8988T (cell line): ENCODE measurements around the gene GET4.
A peak's percentile ranks its signal among the peaks of the same experiment; 100 is the strongest.
"Not testable (repeated sequence)": the region's sequence is repeated elsewhere in the genome, so short reads cannot be mapped to it uniquely, and the experiment has no call there.

ENCODE experiments used
- DNase-seq: peaks from one replicate; pipeline ENCODE4 v3.0.0; 2011

GET4 gene

DNA sequence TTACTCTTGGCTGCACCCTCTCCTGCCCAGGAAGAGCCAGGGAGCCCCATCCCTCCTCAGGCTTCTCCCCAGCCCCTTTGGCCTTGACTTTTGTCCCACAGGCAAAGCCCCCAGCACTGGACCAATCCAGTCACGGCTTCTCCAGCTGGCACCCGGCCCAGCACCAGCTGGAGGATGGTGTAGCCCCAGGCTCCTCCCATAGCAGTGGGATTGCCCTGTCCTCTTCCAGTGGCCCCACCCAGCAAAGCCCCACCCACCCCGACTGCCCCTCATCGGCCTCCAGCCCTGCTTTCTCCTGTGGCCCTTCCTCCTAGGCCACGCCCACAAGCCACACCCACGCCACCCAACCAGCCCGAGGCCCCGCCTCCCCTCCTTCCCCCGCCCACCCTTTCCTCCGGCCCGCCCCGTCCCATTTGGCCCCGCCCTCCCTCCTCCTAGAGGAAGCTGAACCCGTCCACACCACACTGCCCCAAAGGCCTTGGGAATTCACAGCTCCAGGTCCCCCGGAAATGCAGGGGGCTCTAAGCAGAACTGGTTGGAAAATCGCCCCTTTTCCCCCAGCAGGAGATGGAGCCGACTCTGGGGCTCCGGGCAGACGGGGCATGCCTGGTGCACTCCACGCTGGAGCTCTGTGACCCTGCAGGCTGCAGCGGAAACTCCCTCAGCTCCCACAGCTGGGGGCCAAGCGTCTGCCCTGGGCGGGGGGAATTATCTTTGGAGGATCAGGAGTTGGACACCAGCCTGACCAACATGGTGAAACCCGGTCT is 25.2 kb downstream of the GET4 start:
- DNase-seq: peak; percentile 92

DNA sequence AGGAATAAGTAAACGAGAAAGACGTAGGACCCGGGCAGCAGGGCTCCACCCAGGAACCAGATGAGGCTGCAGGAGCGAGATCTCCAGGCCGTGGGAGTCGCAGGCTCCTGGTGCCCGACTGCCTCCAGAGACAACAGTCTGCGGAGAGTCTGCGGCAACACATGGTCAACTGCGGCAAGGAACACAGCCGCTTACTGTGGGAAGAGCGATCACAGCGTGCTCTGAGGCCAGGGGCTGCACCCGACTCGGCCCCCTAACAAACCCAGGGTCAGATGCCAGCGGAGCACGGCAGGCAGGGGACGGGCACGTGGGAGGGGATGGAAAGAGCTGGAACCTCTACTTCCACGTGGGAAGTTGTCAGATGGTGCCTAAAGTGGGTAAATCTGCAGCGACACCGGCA is 26.6 kb downstream of the GET4 start:
- no peak for DNase-seq

DNA sequence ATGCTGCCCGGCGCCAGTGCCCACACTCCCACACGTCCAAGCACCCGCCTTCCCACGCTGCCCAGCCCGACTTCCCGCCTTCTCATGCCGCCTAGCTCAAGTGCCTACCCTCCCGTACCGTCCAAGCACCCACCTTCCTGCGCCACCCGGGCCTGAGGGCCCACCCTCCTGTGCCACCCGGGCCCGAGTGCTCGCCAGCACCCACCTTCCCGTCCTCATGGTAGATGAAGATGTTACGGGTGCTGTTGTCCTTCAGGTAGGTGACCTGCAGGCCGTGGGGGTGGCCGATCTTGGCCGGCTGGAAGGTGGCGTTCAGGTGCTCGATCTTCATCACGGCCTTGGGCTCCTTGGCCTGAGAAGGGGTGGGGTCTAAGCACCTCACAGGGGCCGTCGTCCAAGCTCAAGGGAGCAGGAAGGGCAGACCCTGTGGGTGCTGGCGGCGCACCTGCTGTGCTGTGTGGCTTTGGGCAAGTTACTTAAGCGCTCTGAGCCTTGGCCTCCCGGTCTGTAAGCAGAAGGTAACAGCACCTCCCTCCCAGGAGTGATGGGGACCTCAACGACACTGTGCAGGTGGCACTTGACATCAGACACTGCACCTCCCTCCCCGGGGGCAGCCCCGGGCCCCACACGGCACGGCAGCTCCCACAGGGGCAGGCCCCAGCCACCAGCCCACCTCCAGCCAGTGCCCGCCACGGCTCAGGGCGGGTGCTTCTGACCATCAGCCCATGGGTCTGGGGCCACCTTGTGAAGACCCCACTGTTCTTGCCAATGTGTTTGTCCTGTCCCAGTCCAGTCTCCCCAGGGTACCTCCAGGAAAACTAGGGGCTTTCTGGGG is 27.8 kb downstream of the GET4 start:
- DNase-seq: no peak

DNA sequence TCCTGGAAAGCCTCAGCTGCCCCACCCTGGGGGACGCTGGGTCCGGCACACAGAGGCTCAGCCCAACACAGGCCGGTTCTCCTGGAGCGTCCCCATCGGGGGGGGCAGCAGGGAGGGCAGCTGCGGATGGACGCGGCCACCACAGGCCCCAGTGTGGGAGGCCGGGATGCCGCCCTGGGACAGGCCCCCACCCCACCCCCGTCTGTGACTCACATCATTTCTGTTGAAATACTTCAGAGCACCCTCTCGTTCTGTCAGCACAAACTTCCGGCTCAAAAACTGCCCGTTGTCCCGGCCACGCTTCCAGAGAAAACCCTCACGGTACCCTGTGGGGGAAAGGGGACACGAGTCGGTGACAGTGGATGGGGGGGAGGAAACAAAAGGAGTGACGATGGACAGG is 28.5 kb downstream of the GET4 start:
- no peak for DNase-seq

DNA sequence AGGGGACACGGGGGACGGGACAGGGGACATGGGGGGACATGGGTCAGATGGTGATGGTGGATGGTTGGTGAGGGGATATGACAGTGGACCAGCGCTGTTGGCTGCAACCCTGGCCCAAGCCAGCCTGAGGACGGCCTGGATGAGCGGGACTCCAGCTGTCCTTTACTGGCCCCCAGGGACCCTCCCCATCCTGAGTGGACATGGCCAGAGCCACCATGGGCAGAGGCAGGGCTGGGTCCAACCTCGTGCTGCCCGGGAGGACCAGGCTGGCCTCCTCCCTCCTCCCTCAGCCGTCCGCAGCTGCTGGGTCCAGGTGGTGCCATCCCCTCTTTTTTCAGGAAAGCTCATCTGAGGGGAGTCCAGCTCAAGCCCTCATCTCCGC is 30.4 kb downstream of the GET4 start:
- no peak for DNase-seq

GRCh38 chr7:907158-907980 is 31.0 kb downstream of the GET4 start:
- no peak for DNase-seq

DNA sequence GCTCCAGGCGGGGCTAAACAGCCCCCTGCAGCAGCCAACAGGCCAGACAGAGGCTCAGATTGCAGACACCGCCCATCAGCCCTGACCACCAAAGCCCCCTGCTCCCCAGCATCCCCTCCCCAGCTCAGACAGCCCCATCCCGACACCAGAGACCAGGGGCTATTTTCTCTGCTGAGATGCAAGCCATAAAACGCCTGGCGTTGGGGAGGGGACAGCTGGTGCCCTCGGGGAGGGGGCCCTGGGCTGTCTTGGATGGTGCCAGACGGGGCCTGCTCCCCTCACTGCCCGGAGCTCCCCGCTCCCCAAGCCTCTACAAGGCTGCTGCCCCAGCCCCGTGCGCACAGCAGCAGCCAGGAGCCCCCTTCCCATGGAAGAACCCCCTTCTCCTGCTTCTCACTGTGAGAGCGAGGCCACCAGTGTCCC is 31.8 kb downstream of the GET4 start:
- no peak for DNase-seq

DNA sequence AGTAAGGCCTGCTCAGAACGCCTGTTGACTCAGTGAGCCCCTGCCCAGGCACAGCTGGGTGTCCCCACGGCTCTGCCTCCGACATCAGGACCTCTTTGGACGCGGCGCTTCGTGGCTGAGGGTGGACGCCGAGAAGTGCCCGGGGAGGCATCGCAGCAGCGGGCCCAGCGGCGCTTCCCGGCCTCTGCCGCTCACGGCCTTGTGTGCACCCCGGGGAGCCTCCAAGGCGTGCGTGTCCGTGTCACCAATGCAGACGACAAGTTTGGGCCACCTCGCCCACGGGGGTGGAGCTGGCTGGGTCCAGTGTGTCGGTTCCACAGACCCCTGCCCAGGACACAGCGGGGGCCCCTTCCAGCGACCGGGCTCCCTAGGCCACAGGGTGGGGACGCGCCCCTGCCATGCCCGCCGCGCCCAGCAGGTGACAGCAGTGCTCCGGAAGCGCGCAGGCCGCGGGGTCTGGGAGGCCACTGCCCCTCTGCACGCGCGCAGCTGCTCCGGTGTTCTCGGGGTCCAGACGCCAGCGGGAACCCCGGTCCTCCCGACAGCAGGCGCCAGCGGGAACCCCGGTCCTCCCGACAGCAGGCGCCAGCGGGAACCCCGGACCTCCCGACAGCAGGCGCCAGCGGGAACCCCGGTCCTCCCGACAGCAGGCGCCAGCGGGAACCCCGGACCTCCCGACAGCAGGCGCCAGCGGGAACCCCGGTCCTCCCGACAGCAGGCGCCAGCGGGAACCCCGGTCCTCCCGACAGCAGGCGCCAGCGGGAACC is 32.4 kb downstream of the GET4 start:
- not testable (repeated sequence) for DNase-seq

GRCh38 chr7:909358-910329 is 33.3 kb downstream of the GET4 start:
- DNase-seq: no peak

DNA sequence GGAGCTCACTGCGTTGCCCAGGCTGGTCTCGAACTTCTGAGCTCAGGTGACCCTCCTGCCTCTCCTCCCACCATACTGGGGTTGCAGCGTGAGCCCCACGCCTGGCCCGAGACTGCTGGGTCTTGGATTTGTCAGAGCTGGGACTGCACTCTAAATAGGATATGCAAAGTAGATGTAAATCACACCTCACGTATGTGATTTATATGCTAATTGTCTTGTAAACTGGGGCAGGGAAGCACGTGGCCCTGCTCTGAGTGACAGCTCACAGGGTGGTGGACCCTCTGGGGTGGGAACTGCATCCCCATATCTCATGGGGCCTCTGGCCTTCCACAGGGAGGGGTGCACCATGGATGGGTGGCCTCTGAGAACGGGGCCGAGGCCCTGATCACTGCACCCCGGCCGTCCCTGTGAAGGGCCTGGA is 34.1 kb downstream of the GET4 start:
- DNase-seq: no peak

GRCh38 chr7:910931-911431 is 34.6 kb downstream of the GET4 start:
- no peak for DNase-seq

DNA sequence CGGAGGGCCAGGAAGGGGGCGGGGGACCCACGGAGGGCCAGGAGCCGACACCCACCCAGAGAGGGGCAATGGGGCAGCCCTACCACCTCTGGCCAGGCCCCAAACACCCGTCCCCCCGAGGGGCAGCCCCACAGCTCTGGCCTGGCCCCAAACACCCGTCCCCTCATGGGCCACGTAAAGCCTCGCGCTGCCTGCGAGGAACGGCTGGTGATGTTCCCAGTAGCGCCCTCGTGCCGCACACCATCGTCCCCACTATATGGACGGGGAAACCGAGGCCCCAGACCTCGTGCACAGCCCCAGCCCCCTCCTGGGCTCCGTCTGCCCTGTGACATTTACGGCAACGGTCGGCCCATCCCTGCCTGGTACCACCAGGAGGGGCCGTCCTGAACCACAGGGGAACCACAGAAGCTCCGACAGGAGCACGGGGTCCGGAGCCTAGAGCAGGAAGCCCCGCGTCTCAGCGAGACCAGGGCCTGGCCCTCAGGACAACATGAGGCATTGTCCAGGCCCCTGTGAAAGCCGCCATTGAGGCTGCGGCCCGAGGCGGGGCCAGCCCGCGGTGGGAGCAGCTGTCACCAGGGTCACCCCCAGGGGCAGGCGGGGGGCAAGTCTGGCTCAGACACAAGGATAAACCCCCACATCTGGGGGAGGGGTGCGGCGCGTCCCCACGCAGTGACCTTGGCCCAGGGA is 35.6 kb downstream of the GET4 start:
- DNase-seq: no peak

DNA sequence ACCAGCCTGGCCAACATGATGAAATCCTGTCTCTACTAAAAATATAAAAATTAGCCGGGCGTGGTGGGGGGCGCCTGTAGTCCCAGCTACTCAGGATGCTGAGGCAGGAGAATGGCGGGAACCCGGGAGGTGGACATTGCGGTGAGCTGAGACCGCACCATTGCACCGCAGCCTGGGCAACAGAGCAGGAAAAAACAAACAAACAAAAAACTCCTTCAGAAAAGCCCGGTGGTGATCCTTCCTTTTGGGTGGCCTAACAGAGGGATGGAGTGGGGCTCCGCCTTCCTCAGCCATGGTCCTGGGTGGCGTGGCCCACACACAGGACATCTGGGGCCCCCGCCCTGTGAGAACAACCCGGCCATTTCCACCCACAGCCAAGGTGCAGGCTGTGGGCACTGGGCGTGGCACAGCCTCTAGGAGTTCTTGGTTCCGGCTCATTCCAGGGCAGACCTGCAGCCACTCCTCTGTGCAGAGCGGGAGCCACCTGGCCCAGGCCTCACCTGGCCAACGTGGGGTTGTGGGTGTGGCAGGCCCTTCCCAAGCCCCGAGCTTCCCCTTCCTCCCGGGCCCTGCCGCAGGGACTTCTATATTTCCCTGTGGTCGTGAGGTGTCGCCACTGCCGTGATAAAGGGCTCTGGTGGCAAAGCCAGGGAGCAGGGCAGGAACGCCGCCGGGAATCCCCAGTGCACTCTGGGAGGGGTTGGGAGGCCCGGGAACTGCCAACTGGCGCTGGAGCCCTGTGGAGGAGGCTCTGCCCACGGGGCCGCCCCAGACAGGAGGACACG is 37.6 kb downstream of the GET4 start:
- peak; percentile 70 for DNase-seq

- DNase-seq: no peak
Measured at GRCh38 chr7:914521-915194, 38.3 kb downstream of the GET4 start.

- no peak for DNase-seq
Measured at GRCh38 chr7:915291-916218, 39.2 kb downstream of the GET4 start.

DNA sequence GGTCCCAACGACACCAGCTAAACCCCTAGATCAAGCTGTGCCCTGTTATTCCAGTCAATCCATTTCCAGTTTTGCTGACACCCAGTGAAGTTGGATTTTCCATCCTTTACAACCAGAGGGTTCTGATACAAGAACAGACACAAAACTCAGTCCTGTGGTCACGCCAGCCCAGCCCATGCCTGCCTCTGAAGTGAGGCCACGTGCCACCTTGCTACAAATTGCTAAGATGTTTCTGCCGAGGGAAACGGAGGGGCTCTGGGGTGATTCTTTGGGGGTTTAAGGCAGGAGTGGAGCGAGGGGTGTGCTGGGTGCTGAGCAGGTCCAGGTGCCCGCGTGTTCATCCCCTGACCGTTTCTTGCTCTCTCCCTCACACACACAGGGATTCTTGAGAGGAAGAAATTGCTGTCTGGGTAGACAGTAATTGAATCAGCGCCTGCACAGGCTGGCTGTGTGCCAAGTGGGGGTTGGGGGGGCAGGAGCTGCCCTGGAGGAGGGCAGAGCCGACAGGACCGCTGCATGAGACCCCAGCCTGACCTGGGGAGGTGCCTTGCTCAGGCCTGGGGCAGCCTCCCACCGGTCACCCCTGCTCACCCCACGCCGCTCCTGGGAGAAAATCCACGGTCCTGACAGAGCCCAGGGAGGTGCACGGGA is 40.1 kb downstream of the GET4 start:
- no peak for DNase-seq
